Activated CD8-positive, alpha-beta T cell treated with anti-CD3 and anti-CD28 coated beads for 36 hours (primary cell): ENCODE measurements around the gene ITIH5. TPM values are rescaled to one million over a fixed set of nuclear protein-coding genes. Genes with fewer than 3 reads are reported as not detected.

ENCODE experiments used
- ATAC-seq: fragments of 200-7000 bp; cut with Tn5 transposase; one replicate; pipeline ENCODE4 v1.10.0; 2021; ENCODE audit warnings: mild to moderate bottlenecking, moderate library complexity
- CTCF ChIA-PET: fragments of 350-600 bp; sonication (Branson Sonifier 250); formaldehyde crosslinking; loops from one replicate; lab custom pipeline; 2021; ENCODE audit warnings: antibody characterized with exemption; lab: Charles Lee
- POLR2A ChIA-PET: fragments of 350-600 bp; sonication (Branson Sonifier 250); formaldehyde crosslinking; loops from one replicate; lab custom pipeline; 2021; ENCODE audit warnings: antibody characterized with exemption; lab: Charles Lee
- DNase-seq: peaks from one replicate; pipeline ENCODE4 v3.0.0-alpha.2; 2020
- H3K27ac Mint-ChIP-seq: one replicate; pipeline ENCODE4 v1.8.0; 2021; ENCODE audit warnings: mild to moderate bottlenecking, mixed read lengths
- H3K27me3 Mint-ChIP-seq: one replicate; pipeline ENCODE4 v1.8.0; 2021; ENCODE audit warnings: mixed read lengths
- H3K36me3 Mint-ChIP-seq: one replicate; pipeline ENCODE4 v1.8.0; 2021; ENCODE audit warnings: low read depth, mixed read lengths
- H3K4me1 Mint-ChIP-seq: one replicate; pipeline ENCODE4 v1.8.0; 2021; ENCODE audit warnings: low read depth, mixed read lengths
- H3K4me3 Mint-ChIP-seq: one replicate; pipeline ENCODE4 v1.8.0; 2021; ENCODE audit warnings: mild to moderate bottlenecking, moderate library complexity, mixed read lengths
- H3K9me3 Mint-ChIP-seq: one replicate; pipeline ENCODE4 v1.8.0; 2021; ENCODE audit warnings: mixed read lengths
- CTCF ChIP-seq: fragments of 200-600 bp; IDR thresholded peaks from one replicate; pipeline ENCODE4 v1.8.0; 2022; ENCODE audit warnings: antibody characterized with exemption, mild to moderate bottlenecking
- intact Hi-C: fragments of 100-400 bp; cut with micrococcal nuclease; formaldehyde crosslinking; loops from one replicate; pipeline ENCODE4 v1.10.0; 2022
- total RNA-seq, 2 experiments: library from RNA; stranded (reverse); gene quantifications; one replicate each; pipeline ENCODE4 v1.2.3, GENCODE V29; 2021

The ITIH5 gene
- total RNA-seq, 2 experiments from 2014 or later: not detected

GRCh38 chr10:7704071-7705016 lies 37.6 kb upstream of the ITIH5 start:
- H3K27me3 Mint-ChIP-seq: peaks cover 22% of the 10 kb centered on the region
- DNase-seq: no peak
- no peaks in the 10 kb centered on the region for H3K36me3 Mint-ChIP-seq
- no peaks in the 10 kb centered on the region for H3K4me1 Mint-ChIP-seq
- ChIA-PET CTCF (interaction anchor here (1.4 to 1.5 kb wide), 2 partner anchors 179 to 1598 kb away, joined by 3 read pairs; no protein-coding TSS in a partner anchor), POLR2A (interaction anchor here (0.6 kb wide), 1 partner anchor 83 kb away, joined by 3 read pairs; the partner anchor contains the start of genes ATP5F1C and KIN)
- H3K9me3 Mint-ChIP-seq: no peaks in the 10 kb centered on the region
- no peak for ATAC-seq
- intact Hi-C loops: no loop called here
- no peak overlapping the region for H3K4me3 Mint-ChIP-seq
- TF ChIP-seq CTCF: no peak
- H3K27ac Mint-ChIP-seq: no peak overlapping the region

GRCh38 chr10:7703140-7703539 lies 36.4 kb upstream of the ITIH5 start, which contains the start of gene ITIH2:
Gene ITIH2 (plus strand): TSS chr10:7703316. CDS start chr10:7703435, 119 bp downstream.
- Mint-ChIP-seq H3K9me3 (no peaks in the 10 kb centered on the region), H3K27ac (no peak within 1 kb of the TSS), H3K36me3 (no peaks in the 10 kb centered on the region), H3K4me3 (no peak within 1 kb of the TSS), H3K27me3 (peaks cover 25% of the 10 kb centered on the region), H3K4me1 (no peaks in the 10 kb centered on the region)
- POLR2A ChIA-PET: no interaction called here
- intact Hi-C loops: no loop called here
- no peak for TF ChIP-seq CTCF
- ATAC-seq: no peak
- DNase-seq: no peak
- CTCF ChIA-PET: interaction anchor here (1.3 to 1.5 kb wide), 2 partner anchors 178 kb away, joined by 3 read pairs; no protein-coding TSS in a partner anchor

GRCh38 chr10:7702288-7702812 lies 35.6 kb upstream of the ITIH5 start:
- DNase-seq: no peak
- H3K27me3 Mint-ChIP-seq: peaks cover 25% of the 10 kb centered on the region
- H3K27ac Mint-ChIP-seq: no peak overlapping the region
- no peaks in the 10 kb centered on the region for H3K4me1 Mint-ChIP-seq
- H3K9me3 Mint-ChIP-seq: no peaks in the 10 kb centered on the region
- ChIA-PET CTCF (interaction anchor here (1.3 kb wide), 1 partner anchor 177 kb away, joined by 3 read pairs; no protein-coding TSS in a partner anchor), POLR2A (no interaction called here)
- no peaks in the 10 kb centered on the region for H3K36me3 Mint-ChIP-seq
- intact Hi-C loops: no loop called here
- ATAC-seq: no peak
- no peak for TF ChIP-seq CTCF
- no peak overlapping the region for H3K4me3 Mint-ChIP-seq

- no peak overlapping the region for H3K4me3 Mint-ChIP-seq
- ChIA-PET POLR2A (no interaction called here), CTCF (interaction anchor here (1.4 to 4.0 kb wide), 2 partner anchors 13 to 176 kb away, joined by 5 to 22 read pairs; no protein-coding TSS in a partner anchor)
- DNase-seq (no peak), ATAC-seq (no peak)
- no peaks in the 10 kb centered on the region for H3K9me3 Mint-ChIP-seq
- H3K4me1 Mint-ChIP-seq: no peaks in the 10 kb centered on the region
- TF ChIP-seq CTCF: no peak
- no peak overlapping the region for H3K27ac Mint-ChIP-seq
- peaks cover 25% of the 10 kb centered on the region for H3K27me3 Mint-ChIP-seq
- intact Hi-C loops: no loop called here
- H3K36me3 Mint-ChIP-seq: no peaks in the 10 kb centered on the region
Measured at GRCh38 chr10:7701158-7701742, 34.5 kb upstream of the ITIH5 start.
